ENCODE results near the gene C6orf52.

The C6orf52 gene

GRCh38 chr6:10626154-10626741, 68.2 kb downstream of the C6orf52 start:
- Histone ChIP-seq H3K27ac (no peak overlapping the region), H3K4me3 (no peak overlapping the region)
- TF ChIP-seq, protein P1, sequence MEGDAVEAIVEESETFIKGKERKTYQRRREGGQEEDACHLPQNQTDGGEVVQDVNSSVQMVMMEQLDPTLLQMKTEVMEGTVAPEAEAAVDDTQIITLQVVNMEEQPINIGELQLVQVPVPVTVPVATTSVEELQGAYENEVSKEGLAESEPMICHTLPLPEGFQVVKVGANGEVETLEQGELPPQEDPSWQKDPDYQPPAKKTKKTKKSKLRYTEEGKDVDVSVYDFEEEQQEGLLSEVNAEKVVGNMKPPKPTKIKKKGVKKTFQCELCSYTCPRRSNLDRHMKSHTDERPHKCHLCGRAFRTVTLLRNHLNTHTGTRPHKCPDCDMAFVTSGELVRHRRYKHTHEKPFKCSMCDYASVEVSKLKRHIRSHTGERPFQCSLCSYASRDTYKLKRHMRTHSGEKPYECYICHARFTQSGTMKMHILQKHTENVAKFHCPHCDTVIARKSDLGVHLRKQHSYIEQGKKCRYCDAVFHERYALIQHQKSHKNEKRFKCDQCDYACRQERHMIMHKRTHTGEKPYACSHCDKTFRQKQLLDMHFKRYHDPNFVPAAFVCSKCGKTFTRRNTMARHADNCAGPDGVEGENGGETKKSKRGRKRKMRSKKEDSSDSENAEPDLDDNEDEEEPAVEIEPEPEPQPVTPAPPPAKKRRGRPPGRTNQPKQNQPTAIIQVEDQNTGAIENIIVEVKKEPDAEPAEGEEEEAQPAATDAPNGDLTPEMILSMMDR (IDR thresholded peaks at IDR 0.05), result no peak
- no peak for DNase-seq (ENCODE audit: low spot score)

DNA sequence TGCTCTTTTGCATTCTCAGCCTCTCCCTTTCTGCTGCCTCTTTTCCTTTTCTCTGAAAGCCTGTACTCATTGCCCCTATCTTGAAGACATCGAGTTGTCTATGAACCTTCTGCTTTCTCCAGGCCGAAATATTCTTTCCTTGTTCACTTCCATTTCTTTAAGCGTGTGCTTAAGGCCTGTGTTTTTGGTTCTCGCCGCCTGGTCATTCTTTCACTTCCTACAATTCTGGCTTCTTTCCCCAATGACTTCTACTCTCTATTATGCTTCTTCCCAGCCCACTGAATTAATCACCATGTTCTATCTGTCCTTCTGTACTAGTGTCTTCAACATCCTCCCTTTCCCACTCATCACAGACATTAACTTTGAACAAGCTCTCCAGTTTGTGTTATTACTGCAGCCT, 69.6 kb downstream of the C6orf52 start:
- no peak overlapping the region for H3K27ac ChIP-seq
- TF ChIP-seq, protein P1 (IDR thresholded peaks at IDR 0.05), result no peak
- H3K4me3 ChIP-seq, result no peak overlapping the region
- DNase-seq (ENCODE audit: low spot score), result no peak

GRCh38 chr6:10621847-10622246, 72.6 kb downstream of the C6orf52 start:
- Histone ChIP-seq H3K27ac (no peak overlapping the region), H3K4me3 (no peak overlapping the region)
- TF ChIP-seq, protein P1 (IDR thresholded peaks at IDR 0.05), result no peak
- DNase-seq (ENCODE audit: low spot score), result no peak

Data from coronary artery (tissue), 2 donors.